ENCODE data around the gene LRP10.

DNA sequence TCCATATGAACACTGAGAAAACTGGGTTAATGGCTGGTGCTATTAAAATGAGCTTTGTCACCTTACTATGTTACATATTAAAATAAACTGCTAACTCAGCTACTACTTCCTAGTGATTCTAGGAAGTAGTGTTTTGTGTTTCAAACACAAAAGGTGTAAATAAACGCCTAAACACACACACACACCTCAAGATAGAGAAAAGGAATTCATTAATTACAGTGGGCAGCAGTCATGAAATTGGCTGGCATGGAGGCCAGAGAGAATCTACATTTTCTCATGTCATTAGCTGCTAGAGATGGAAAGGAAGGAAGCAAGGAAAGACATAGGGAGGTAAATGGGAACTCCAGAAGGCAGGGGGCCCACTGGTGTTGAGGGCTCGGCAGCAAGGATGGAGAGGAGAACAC, 58.4 kb downstream of the LRP10 start:
- TF ChIP-seq POLR2A (IDR thresholded peaks at IDR 0.05; ENCODE audit: low read length) (no peak), GATA1 (IDR thresholded peaks at IDR 0.05; ENCODE audit: low read depth, low read length) (no peak)
